GM12878 (cell line): ENCODE data around the gene IL1RL2. TPM values are rescaled to one million over a fixed set of nuclear protein-coding genes. Genes with fewer than 3 reads are reported as not detected.

Experiments used
- ATAC-seq: fragments of 200-7000 bp; cut with Tn5 transposase; 3 replicates; pipeline ENCODE4 v1.9.1; 2020; ENCODE audit warnings: mild to moderate bottlenecking, moderate library complexity
- BruUV-seq: library from RNA; stranded (reverse); fragments of 400-500 nt; replicated peaks from 2 replicates; lab custom pipeline; 2021; lab: Mats Ljungman, UMichigan
- CTCF ChIA-PET: fragments of 300-600 bp; sonication (Branson Sonifier 250); formaldehyde crosslinking; extraction: SDS; loops from one replicate; lab custom pipeline; 2021; ENCODE audit warnings: inconsistent platforms; lab: Yijun Ruan, JAX
- POLR2A ChIA-PET: fragments of 350-600 bp; formaldehyde crosslinking; extraction: SDS; loops from one replicate; lab custom pipeline; 2021; ENCODE audit warnings: inconsistent platforms; lab: Charles Lee
- RAD21 ChIA-PET: fragments of 300-600 bp; sonication (Branson Sonifier 250); formaldehyde crosslinking; loops from one replicate; lab custom pipeline; 2023; ENCODE audit warnings: antibody characterized with exemption; ENCODE audit not compliant: unreplicated experiment; lab: Charles Lee
- SMC1A ChIA-PET: fragments of 300-600 bp; sonication (Branson Sonifier 250); formaldehyde crosslinking; loops from one replicate; lab custom pipeline; 2023; ENCODE audit not compliant: unreplicated experiment, uncharacterized antibody; lab: Charles Lee
- DNase-seq: peaks from one replicate; pipeline ENCODE4 v3.0.0-alpha.2; 2011; ENCODE audit warnings: low read depth, low spot score
- FAIRE-seq: peaks from 3 replicates; lab custom pipeline; 2011; peaks lifted over from hg19 to GRCh38; lab: Jason Lieb, UNC
- H2AFZ ChIP-seq: 2 replicates; pipeline ENCODE4 v1.6.0; 2011; ENCODE audit warnings: low read depth, low read length, control low read depth; ENCODE audit not compliant: control insufficient read depth
- H3K27ac ChIP-seq: 2 replicates; pipeline ENCODE4 v1.5.1; 2011; ENCODE audit warnings: control low read depth; ENCODE audit not compliant: control insufficient read depth, insufficient read depth
- H3K27me3 ChIP-seq, 2 experiments: replicated peaks in 1 of 2; 2 replicates each; pipeline versions ENCODE4 v1.6.0 to v1.6.1; 2011; ENCODE audit warnings: low read length in 1 of 2; ENCODE audit not compliant: control insufficient read depth in 2 of 2, insufficient read depth in 2 of 2
- H3K36me3 ChIP-seq, 2 experiments: 2 replicates each; pipeline ENCODE4 v1.5.1; 2011; ENCODE audit warnings: low read length in 1 of 2; ENCODE audit not compliant: control insufficient read depth in 2 of 2, insufficient read depth in 2 of 2
- H3K4me1 ChIP-seq: 2 replicates; pipeline ENCODE4 v1.6.1; 2011; ENCODE audit warnings: mild to moderate bottlenecking, low read length, moderate library complexity, mixed read lengths; ENCODE audit not compliant: control insufficient read depth, insufficient read depth
- H3K4me2 ChIP-seq: 2 replicates; pipeline ENCODE4 v1.6.0; 2011; ENCODE audit warnings: control low read depth; ENCODE audit not compliant: control insufficient read depth, insufficient read depth
- H3K4me3 ChIP-seq: fragments of 200-600 bp; sonication (generic); 2 replicates; pipeline ENCODE4 v1.5.1; 2016
- H3K79me2 ChIP-seq: 2 replicates; pipeline ENCODE4 v1.6.0; 2011; ENCODE audit warnings: low read length; ENCODE audit not compliant: control insufficient read depth, insufficient read depth
- H3K9ac ChIP-seq: 2 replicates; pipeline ENCODE4 v1.8.0; 2011; ENCODE audit warnings: low read length, control low read depth, mixed read lengths; ENCODE audit not compliant: control insufficient read depth, insufficient read depth
- H3K9me3 ChIP-seq: replicated peaks from 3 replicates; pipeline ENCODE4 v1.5.1; 2011; ENCODE audit warnings: mild to moderate bottlenecking, low read length; ENCODE audit not compliant: control insufficient read depth, insufficient read depth
- H4K20me1 ChIP-seq: 2 replicates; pipeline ENCODE4 v1.6.0; 2011; ENCODE audit not compliant: control insufficient read depth, insufficient read depth
- BHLHE40 ChIP-seq, 2 experiments: fragments of 450-650 bp in 1 of 2; IDR thresholded peaks; 2 replicates each; pipeline ENCODE4 v1.6.1; 2011 to 2017; ENCODE audit warnings: low read depth in 2 of 2, borderline replicate concordance in 1 of 2, improper control_type of control experiment in 1 of 2, low read length in 1 of 2, mild to moderate bottlenecking in 1 of 2
- CBX3 ChIP-seq: fragments of 200-600 bp; sonication (generic); IDR thresholded peaks from 2 replicates; pipeline ENCODE4 v1.6.1; 2016; ENCODE audit warnings: low read depth, borderline replicate concordance
- CREM ChIP-seq: IDR thresholded peaks from 2 replicates; pipeline ENCODE4 v1.6.1; 2014; ENCODE audit warnings: antibody characterized with exemption, low read depth
- CUX1 ChIP-seq: IDR thresholded peaks from 2 replicates; pipeline ENCODE4 v1.6.1; 2012; ENCODE audit warnings: improper control_type of control experiment, low read depth, low read length; ENCODE audit not compliant: insufficient replicate concordance
- E2F4 ChIP-seq: IDR thresholded peaks from 2 replicates; pipeline ENCODE4 v1.6.1; 2012; ENCODE audit warnings: low read depth, low read length, improper control_type of control experiment
- ESRRA ChIP-seq: IDR thresholded peaks from 2 replicates; pipeline ENCODE4 v1.6.1; 2012; ENCODE audit warnings: mild to moderate bottlenecking, low read length, improper control_type of control experiment
- GABPA ChIP-seq: IDR thresholded peaks from 2 replicates; pipeline ENCODE4 v1.6.1; 2014; ENCODE audit warnings: antibody characterized with exemption, low read depth, mild to moderate bottlenecking, inconsistent platforms
- POLR2A ChIP-seq: IDR thresholded peaks from 2 replicates; pipeline ENCODE4 v1.6.1; 2011; ENCODE audit warnings: low read depth, mild to moderate bottlenecking, low read length
- SMAD5 ChIP-seq: IDR thresholded peaks from 2 replicates; pipeline ENCODE4 v1.6.1; 2016; ENCODE audit warnings: antibody characterized with exemption, low read depth
- SMARCA5 ChIP-seq: fragments of 450-650 bp; IDR thresholded peaks from 2 replicates; pipeline ENCODE4 v1.6.1; 2017; ENCODE audit warnings: mild to moderate bottlenecking
- TARDBP ChIP-seq: IDR thresholded peaks from 2 replicates; pipeline ENCODE4 v1.6.1; 2016; ENCODE audit warnings: borderline replicate concordance
- ZBED1 ChIP-seq: IDR thresholded peaks from 2 replicates; pipeline ENCODE4 v1.6.1; 2016; ENCODE audit warnings: borderline replicate concordance
- ZBTB4 ChIP-seq: fragments of 450-650 bp; formaldehyde crosslinking; IDR thresholded peaks from 2 replicates; pipeline ENCODE4 v1.4.0; 2022; ENCODE audit warnings: mild to moderate bottlenecking, moderate library complexity
- WGBS: methylation state at CpG from one replicate; pipeline ENCODE4 v1.1.6; 2016; ENCODE audit warnings: low lambda C conversion rate; ENCODE audit not compliant: insufficient replicate concordance, insufficient coverage; ENCODE audit errors: missing lambda C conversion rate; 5-methylcytosine and 5-hydroxymethylcytosine counted together
- in situ Hi-C: fragments of 300-500 bp; cut with MboI; formaldehyde crosslinking; loops from 9 replicates; pipeline ENCODE4 v1.14.3; 2018; ENCODE audit warnings: mixed read lengths
- intact Hi-C: fragments of 100-400 bp; cut with micrococcal nuclease; formaldehyde crosslinking; loops from one replicate; pipeline ENCODE4 v1.14.2; 2022; ENCODE audit not compliant: unreplicated experiment
- polyA plus RNA-seq, 11 experiments: library from polyadenylated mRNA; depleted of rRNA in 4 of 11; unstranded in 6 of 11; stranded (reverse) in 5 of 11; fragments of >200 nt; fragmentation: Nextera tagmentation in 4 of 11; fragmentation: Illumina TruSeq in 1 of 11; extraction: Ambion mirVana in 4 of 11; extraction: Trizol in 1 of 11; gene quantifications; 1 replicate in 1 of 11; 2 replicates in 10 of 11; pipeline versions ENCODE4 v1.2.1 to v1.2.3, GENCODE V29; 2011 to 2016; ENCODE audit warnings: inconsistent platforms in 2 of 11, missing spikeins in 2 of 11, low read depth in 1 of 11
- total RNA-seq, 4 experiments: library from RNA; depleted of rRNA in 3 of 4; stranded (reverse); fragments of >200 nt in 3 of 4; fragmentation: Illumina TruSeq in 1 of 4; extraction: Trizol in 1 of 4; gene quantifications; 2 replicates each; pipeline versions ENCODE4 v1.2.1 to v1.2.3, GENCODE V29; 2013 to 2021

The IL1RL2 gene
- total and polyA plus RNA-seq, 10 of the 15 experiments (the other 5 are each of a cell fraction or from before 2014, with no cell fraction given) = not detected

- Histone ChIP-seq H2AFZ (no peak overlapping the region), H3K27me3 (no peaks in the 10 kb centered on the region), H3K27ac (no peak overlapping the region), H3K36me3 (no peaks in the 10 kb centered on the region), H3K4me1 (no peaks in the 10 kb centered on the region), H3K9me3 (no peaks in the 10 kb centered on the region), H3K9ac (no peak overlapping the region), H4K20me1 (no peaks in the 10 kb centered on the region), H3K79me2 (no peaks in the 10 kb centered on the region), H3K4me2 (no peak overlapping the region), H3K4me3 (no peak overlapping the region)
- 50% methylated on average over 2 of the region's 2 CpGs for WGBS
- no peak for FAIRE-seq
- no TSS peak for BruUV-seq
- POLR2A ChIA-PET = no interaction called here
- RAD21 ChIA-PET = no interaction called here
- no peak for ATAC-seq
- CTCF ChIA-PET = interaction anchor here (0.7 to 1.5 kb wide), 5 partner anchors 9 to 26 kb away, joined by 3 to 5 read pairs (median 3); no protein-coding TSS in a partner anchor
- SMC1A ChIA-PET = interaction anchor here (0.9 to 1.9 kb wide), 5 partner anchors 9 to 167 kb away, joined by 3 to 7 read pairs (median 4); no protein-coding TSS in a partner anchor
- no peak for TF ChIP-seq CUX1
- TF ChIP-seq ESRRA = no peak
- no peak for TF ChIP-seq BHLHE40 (IDR thresholded peaks at IDR 0.05; ENCODE audit: borderline replicate concordance in 1 of 2, low read depth in 2 of 2, low read length in 1 of 2)
- TF ChIP-seq SMAD5 = no peak
- no peak for TF ChIP-seq ZBTB4 (CRISPR knock-in tag)
- TF ChIP-seq CBX3 = no peak
- TF ChIP-seq CREM = no peak
- TF ChIP-seq POLR2A = no peak
- no peak for TF ChIP-seq GABPA
- no peak for TF ChIP-seq SMARCA5
- no peak for TF ChIP-seq E2F4
- TF ChIP-seq TARDBP = no peak
- no peak for TF ChIP-seq ZBED1
- in situ Hi-C loops (no loop called here), intact Hi-C loops (no loop called here)
- DNase-seq = no peak
Measured at GRCh38 chr2:102276549-102277201, 89.9 kb downstream of the IL1RL2 start.
